ENCODE data around the gene ELP5.
A peak's percentile ranks its signal among the peaks of the same experiment; 100 is the strongest.

Gene ELP5

DNA sequence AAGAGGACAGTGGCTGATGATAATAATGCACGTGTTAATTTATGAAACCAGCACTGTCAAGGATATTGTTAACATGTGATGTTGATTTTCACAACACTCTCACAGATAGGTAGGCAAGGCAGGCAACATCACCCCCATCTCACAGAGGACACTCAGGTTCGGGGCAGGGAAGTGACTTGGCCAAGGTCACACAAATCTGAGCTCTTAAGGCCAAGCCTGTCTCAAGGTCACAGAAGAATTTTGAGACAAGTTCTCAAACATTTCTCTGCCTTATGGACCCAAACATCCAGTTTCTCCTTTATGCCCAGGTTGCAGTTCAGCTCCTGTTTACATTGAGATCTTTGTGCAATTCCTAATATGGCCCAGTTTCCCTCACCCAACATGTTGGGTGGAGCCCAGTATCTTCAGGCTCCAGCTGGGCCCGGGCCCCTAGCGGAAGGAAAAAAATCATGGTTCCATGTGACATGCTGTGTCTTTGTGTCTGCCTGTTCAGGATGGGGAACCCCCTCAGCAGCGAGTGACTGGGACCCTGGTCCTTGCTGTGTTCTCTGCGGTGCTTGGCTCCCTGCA is 30.8 kb downstream of the ELP5 start:
- DNase-seq (ENCODE audit: low read depth in 2 of 2, low spot score in 1 of 2) = no peak

GRCh38 chr17:7283471-7284216 is 31.6 kb downstream of the ELP5 start:
- no peak for DNase-seq (ENCODE audit: low read depth in 2 of 2, low spot score in 1 of 2)

- DNase-seq (ENCODE audit: low read depth in 2 of 2, low spot score in 1 of 2) = no peak
These were observed 32.9 kb downstream of the ELP5 start for GRCh38 chr17:7284911-7285310.

- DNase-seq (ENCODE audit: low read depth in 2 of 2, low spot score in 1 of 2) = no peak
These were observed 33.7 kb downstream of the ELP5 start for GRCh38 chr17:7285679-7286078.

DNA sequence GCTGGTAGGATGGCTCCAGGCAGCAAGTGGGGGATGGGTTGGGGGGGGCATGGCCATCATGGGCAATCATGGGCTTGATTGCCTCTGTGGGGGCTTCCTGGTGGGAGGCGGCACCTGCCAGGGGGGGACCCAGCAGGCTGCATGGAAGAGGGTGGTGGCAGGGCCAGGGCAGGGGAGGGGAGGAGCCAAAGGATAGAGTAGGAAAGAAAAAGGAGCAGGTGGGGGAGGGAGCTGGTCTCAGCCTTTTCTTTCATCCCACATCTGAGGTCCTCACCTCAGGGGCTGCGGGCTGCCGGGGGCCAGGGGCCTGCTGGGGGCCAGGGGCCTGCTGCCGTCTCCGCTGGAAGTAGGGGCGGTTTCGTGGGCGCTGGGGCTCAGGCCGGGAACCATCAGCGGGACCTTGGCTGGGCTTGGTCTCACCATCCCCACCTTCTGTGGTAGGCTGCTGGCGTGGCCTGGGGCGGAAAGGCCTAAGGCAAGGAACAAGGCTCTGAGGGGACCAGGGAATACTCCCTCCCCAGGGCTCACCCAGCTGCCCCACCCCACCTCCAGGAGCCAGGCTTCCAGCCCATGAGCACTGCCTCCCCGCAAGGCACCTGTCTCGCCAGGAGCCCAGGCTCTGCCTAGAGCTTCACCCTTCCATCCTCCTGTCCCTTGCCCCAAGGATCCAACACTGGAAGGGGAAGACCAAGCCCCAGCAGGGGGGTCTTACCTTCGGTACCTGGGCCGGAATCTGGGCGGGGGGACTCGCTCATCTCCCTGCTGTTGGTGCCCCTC is 37.4 kb downstream of the ELP5 start:
- DNase-seq (ENCODE audit: low read depth in 2 of 2, low spot score in 1 of 2) = no peak

DNA sequence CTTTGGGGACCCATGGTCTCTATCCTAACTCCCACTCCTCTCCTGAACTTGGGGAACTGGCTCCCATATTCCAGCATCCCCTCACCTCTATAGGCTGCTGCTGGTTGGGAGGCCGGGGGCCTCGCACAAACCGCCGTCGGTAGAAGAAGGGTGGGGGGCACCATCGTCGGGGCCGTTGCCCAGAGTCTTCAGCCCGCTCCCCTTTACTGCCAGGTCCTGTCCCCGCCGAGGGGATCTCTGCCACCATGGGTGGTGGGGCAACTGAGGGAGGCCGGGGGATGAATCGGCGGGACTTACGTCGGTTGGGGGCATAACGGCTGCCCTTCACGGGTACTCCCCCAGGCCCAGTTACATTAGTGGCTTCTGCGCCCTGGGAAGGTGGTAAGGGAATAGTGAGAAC is 38.2 kb downstream of the ELP5 start:
- DNase-seq (ENCODE audit: low read depth in 2 of 2, low spot score in 1 of 2) = no peak

GRCh38 chr17:7290685-7291084 is 38.7 kb downstream of the ELP5 start:
- DNase-seq (ENCODE audit: low read depth in 2 of 2, low spot score in 1 of 2) = no peak

- no peak for DNase-seq (ENCODE audit: low read depth in 2 of 2, low spot score in 1 of 2)
These were observed 40.2 kb downstream of the ELP5 start for GRCh38 chr17:7292194-7292593.

GRCh38 chr17:7292729-7293128 is 40.7 kb downstream of the ELP5 start:
- DNase-seq (ENCODE audit: low read depth in 2 of 2, low spot score in 1 of 2) = no peak

- no peak for DNase-seq (ENCODE audit: low read depth in 2 of 2, low spot score in 1 of 2)
These were observed 41.1 kb downstream of the ELP5 start for GRCh38 chr17:7293159-7293558.

GRCh38 chr17:7293816-7294613 is 42.0 kb downstream of the ELP5 start:
- no peak for DNase-seq (ENCODE audit: low read depth in 2 of 2, low spot score in 1 of 2)

DNA sequence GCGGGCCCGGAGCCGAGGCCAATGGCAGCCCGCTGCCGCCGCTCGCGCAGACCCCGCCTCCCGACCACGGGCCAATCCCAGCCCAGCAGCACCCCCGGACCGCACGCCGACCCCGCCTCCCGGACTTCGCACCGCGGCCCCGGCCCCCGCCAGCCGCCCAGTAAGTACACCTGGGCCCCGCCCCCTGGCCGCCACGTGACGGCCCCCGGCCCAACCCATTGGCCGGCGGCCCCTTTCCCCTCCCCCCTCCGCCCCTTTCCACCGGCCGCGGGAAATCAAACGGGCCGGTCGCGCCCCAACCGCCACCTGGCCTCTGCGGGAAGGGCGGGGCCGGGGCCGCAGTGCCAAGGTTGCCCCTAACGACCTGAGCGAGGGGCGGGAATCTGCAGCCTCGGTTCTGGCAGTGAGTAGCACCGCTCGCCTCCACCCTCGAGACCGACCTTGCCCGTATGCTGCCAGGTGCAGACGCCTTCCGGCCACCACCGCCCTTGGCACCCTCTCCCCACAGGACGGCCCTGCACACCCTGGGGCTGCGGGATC is 42.7 kb downstream of the ELP5 start, which contains the start of gene YBX2:
Gene YBX2 (minus strand): TSS at position 26 of the 540 bp plus-strand sequence. CDS start 139 bp downstream, outside the sequence.
- DNase-seq (ENCODE audit: low read depth in 2 of 2, low spot score in 1 of 2) = peak in 1 of 2 donors; percentile 59

DNA sequence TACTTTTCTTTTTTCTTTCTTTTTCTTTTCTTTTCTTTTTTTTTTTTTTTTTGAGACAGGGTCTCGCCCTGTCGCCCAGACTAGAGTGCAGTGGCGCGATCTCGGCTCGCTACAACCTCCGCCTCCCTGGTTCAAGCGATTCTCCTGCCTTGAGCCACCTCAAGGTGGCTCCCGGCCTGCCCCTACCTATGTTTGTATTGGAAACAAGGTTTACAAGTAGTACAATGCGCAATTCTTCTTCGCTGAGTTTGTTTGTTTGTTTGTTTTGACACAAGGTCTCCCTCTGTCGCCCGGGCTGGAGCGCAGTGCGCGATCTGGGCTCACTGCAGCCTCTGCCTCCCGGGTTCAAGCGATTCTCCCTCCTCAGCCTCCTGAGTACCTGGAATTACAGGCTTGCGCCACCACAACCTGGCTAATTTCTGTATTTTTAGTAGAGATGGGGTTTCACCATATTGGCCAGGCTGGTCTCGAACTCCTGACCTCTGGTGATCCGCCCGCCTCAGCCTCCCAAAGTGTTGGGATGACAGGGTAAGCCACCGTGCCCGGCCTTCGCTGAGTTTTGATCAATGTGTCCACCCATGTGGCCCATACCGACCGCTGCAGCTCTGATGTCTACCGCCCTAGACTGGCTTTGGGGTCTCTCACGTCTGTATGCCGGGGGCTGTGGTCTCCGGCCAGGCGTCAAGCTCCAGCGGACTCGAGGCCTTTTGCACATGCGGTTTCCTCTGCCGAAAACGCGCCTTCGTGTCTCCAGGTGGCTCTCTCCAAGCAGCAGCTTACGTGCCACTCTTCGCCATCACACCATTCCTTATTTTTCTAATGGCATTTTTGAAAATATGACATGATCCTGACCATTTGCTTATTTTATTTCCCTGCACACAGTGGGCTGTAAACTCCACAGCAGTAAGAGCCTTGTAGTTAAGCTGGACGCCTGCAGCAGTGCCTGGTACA is 43.5 kb downstream of the ELP5 start:
- DNase-seq (ENCODE audit: low read depth in 2 of 2, low spot score in 1 of 2) = no peak

- peak in 1 of 2 donors; percentile 25 for DNase-seq (ENCODE audit: low read depth in 2 of 2, low spot score in 1 of 2)
These were observed 44.3 kb downstream of the ELP5 start for GRCh38 chr17:7296189-7296861.

GRCh38 chr17:7304179-7304578 is 52.2 kb downstream of the ELP5 start:
- DNase-seq (ENCODE audit: low read depth in 2 of 2, low spot score in 1 of 2) = no peak

GRCh38 chr17:7306911-7307685 is 55.1 kb downstream of the ELP5 start, which contains the start of gene EIF5A:
Gene EIF5A, plus strand, starts transcription at chr17:7307628. Its CDS starts 2,008 bp downstream, at chr17:7309636.
- peak; percentile 100 for DNase-seq (ENCODE audit: low read depth in 2 of 2, low spot score in 1 of 2)

GRCh38 chr17:7307686-7308624 is 55.9 kb downstream of the ELP5 start:
- DNase-seq (ENCODE audit: low read depth in 2 of 2, low spot score in 1 of 2) = peak in 1 of 2 donors; percentile 22

Data from stimulated activated CD8-positive, alpha-beta memory T cell treated with anti-CD3 and anti-CD28 coated beads, Interleukin-4, amount 100 ng/mL, for 4 hours (primary cell).